ENCODE measurements around the gene NIT1. TPM values are rescaled to one million over a fixed set of nuclear protein-coding genes. Genes with fewer than 3 reads are reported as not detected.

NIT1 gene
- total RNA-seq, 1 experiment from 2014 or later: 47.2 TPM

DNA sequence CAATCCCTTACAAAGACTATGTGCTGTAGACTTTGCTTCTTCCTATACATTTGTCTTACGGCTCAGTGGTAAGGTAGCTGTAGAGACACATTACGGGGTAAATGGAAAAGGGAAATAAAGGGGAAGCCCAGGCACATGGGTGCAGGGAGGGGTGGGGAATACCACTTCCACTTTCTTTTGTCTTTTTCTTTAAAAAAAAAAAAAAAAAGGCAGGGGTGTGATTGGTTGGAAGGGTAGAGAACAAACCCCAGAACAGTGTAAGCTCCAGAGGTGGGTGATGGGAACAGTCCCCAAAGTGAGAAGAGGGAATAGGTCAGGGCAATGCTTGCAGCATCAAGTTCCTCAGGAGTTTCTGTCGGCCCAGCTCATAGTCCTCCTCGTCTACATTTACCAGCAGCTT lies 3.9 kb downstream of the NIT1 start:
- Mint-ChIP-seq H3K36me3 (peaks cover 59% of the 10 kb centered on the region), H3K9me3 (no peaks in the 10 kb centered on the region), H3K27me3 (ENCODE audit: low read depth) (no peaks in the 10 kb centered on the region), H3K4me1 (peaks cover 20% of the 10 kb centered on the region), H3K4me3 (no peak overlapping the region), H3K27ac (no peak overlapping the region)
- no peak for TF ChIP-seq ZNF232 (CRISPR knock-in tag; IDR thresholded peaks at IDR 0.05)
- ATAC-seq (no peak), DNase-seq (ENCODE audit: low spot score) (no peak)
- ChIA-PET CTCF (no interaction called here), POLR2A (interaction anchor here (1.0 to 1.8 kb wide), 3 partner anchors 10 to 101 kb away, joined by 3 to 5 read pairs (median 4); partner anchors contain the start of gene F11R)

DNA sequence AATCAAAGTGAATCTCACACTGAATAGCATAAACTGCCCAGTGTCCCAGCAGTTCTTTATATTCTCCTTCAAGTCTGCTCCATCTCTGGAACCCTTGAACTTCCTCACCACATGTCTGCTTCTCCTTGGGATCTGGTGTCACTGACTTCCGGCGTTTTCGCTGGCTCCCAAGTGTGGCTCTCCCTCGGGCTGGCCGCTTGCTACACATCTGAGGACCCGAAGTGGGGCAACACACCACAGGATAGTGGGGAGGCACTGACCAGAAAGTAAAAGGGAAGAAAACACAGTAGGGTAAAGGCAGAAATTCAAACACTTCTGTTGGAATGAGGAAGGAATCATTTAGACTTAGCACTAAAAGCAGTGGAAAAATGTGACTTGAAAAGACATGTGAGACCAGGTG lies 5.1 kb downstream of the NIT1 start:
- CTCF ChIA-PET: no interaction called here
- POLR2A ChIA-PET: no interaction called here
- no peak for TF ChIP-seq NR3C1 (CRISPR knock-in tag; conservative IDR thresholded peaks at IDR 0.05; ENCODE audit: low read depth)
- TF ChIP-seq, protein P1, sequence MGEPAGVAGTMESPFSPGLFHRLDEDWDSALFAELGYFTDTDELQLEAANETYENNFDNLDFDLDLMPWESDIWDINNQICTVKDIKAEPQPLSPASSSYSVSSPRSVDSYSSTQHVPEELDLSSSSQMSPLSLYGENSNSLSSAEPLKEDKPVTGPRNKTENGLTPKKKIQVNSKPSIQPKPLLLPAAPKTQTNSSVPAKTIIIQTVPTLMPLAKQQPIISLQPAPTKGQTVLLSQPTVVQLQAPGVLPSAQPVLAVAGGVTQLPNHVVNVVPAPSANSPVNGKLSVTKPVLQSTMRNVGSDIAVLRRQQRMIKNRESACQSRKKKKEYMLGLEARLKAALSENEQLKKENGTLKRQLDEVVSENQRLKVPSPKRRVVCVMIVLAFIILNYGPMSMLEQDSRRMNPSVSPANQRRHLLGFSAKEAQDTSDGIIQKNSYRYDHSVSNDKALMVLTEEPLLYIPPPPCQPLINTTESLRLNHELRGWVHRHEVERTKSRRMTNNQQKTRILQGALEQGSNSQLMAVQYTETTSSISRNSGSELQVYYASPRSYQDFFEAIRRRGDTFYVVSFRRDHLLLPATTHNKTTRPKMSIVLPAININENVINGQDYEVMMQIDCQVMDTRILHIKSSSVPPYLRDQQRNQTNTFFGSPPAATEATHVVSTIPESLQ (CRISPR knock-in tag; IDR thresholded peaks at IDR 0.05): no peak
- TF ChIP-seq, protein P2, sequence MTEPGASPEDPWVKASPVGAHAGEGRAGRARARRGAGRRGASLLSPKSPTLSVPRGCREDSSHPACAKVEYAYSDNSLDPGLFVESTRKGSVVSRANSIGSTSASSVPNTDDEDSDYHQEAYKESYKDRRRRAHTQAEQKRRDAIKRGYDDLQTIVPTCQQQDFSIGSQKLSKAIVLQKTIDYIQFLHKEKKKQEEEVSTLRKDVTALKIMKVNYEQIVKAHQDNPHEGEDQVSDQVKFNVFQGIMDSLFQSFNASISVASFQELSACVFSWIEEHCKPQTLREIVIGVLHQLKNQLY (CRISPR knock-in tag; IDR thresholded peaks at IDR 0.05): no peak
- TF ChIP-seq, protein P3, sequence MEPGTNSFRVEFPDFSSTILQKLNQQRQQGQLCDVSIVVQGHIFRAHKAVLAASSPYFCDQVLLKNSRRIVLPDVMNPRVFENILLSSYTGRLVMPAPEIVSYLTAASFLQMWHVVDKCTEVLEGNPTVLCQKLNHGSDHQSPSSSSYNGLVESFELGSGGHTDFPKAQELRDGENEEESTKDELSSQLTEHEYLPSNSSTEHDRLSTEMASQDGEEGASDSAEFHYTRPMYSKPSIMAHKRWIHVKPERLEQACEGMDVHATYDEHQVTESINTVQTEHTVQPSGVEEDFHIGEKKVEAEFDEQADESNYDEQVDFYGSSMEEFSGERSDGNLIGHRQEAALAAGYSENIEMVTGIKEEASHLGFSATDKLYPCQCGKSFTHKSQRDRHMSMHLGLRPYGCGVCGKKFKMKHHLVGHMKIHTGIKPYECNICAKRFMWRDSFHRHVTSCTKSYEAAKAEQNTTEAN (CRISPR knock-in tag; IDR thresholded peaks at IDR 0.05): no peak
- TF ChIP-seq RORB (CRISPR knock-in tag; IDR thresholded peaks at IDR 0.05): no peak
- no peak for TF ChIP-seq NR2C2 (CRISPR knock-in tag; IDR thresholded peaks at IDR 0.05)
- no peak for TF ChIP-seq ZBTB21 (CRISPR knock-in tag; IDR thresholded peaks at IDR 0.05; ENCODE audit: borderline replicate concordance)
- TF ChIP-seq NFE2L1 (CRISPR knock-in tag; IDR thresholded peaks at IDR 0.05): no peak
- TF ChIP-seq, protein P4, sequence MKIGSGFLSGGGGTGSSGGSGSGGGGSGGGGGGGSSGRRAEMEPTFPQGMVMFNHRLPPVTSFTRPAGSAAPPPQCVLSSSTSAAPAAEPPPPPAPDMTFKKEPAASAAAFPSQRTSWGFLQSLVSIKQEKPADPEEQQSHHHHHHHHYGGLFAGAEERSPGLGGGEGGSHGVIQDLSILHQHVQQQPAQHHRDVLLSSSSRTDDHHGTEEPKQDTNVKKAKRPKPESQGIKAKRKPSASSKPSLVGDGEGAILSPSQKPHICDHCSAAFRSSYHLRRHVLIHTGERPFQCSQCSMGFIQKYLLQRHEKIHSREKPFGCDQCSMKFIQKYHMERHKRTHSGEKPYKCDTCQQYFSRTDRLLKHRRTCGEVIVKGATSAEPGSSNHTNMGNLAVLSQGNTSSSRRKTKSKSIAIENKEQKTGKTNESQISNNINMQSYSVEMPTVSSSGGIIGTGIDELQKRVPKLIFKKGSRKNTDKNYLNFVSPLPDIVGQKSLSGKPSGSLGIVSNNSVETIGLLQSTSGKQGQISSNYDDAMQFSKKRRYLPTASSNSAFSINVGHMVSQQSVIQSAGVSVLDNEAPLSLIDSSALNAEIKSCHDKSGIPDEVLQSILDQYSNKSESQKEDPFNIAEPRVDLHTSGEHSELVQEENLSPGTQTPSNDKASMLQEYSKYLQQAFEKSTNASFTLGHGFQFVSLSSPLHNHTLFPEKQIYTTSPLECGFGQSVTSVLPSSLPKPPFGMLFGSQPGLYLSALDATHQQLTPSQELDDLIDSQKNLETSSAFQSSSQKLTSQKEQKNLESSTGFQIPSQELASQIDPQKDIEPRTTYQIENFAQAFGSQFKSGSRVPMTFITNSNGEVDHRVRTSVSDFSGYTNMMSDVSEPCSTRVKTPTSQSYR (CRISPR knock-in tag; IDR thresholded peaks at IDR 0.05): no peak
- TF ChIP-seq, protein P5, sequence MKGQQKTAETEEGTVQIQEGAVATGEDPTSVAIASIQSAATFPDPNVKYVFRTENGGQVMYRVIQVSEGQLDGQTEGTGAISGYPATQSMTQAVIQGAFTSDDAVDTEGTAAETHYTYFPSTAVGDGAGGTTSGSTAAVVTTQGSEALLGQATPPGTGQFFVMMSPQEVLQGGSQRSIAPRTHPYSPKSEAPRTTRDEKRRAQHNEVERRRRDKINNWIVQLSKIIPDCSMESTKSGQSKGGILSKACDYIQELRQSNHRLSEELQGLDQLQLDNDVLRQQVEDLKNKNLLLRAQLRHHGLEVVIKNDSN (CRISPR knock-in tag; IDR thresholded peaks at IDR 0.05): no peak
- TF ChIP-seq JUN (CRISPR knock-in tag; IDR thresholded peaks at IDR 0.05): no peak
- no peak for TF ChIP-seq PRRX2 (CRISPR knock-in tag; IDR thresholded peaks at IDR 0.05)
- TF ChIP-seq TEAD4 (CRISPR knock-in tag; IDR thresholded peaks at IDR 0.05): no peak
- TF ChIP-seq, protein P6, sequence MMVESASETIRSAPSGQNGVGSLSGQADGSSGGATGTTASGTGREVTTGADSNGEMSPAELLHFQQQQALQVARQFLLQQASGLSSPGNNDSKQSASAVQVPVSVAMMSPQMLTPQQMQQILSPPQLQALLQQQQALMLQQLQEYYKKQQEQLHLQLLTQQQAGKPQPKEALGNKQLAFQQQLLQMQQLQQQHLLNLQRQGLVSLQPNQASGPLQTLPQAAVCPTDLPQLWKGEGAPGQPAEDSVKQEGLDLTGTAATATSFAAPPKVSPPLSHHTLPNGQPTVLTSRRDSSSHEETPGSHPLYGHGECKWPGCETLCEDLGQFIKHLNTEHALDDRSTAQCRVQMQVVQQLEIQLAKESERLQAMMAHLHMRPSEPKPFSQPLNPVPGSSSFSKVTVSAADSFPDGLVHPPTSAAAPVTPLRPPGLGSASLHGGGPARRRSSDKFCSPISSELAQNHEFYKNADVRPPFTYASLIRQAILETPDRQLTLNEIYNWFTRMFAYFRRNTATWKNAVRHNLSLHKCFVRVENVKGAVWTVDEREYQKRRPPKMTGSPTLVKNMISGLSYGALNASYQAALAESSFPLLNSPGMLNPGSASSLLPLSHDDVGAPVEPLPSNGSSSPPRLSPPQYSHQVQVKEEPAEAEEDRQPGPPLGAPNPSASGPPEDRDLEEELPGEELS (CRISPR knock-in tag; IDR thresholded peaks at IDR 0.05): no peak
- no peak for TF ChIP-seq IRF2 (CRISPR knock-in tag; IDR thresholded peaks at IDR 0.05; ENCODE audit: borderline replicate concordance, low read depth)
- H3K27ac Mint-ChIP-seq: no peak overlapping the region; the same call in 1 of the 2 replicates
- no peaks in the 10 kb centered on the region for H3K9me3 Mint-ChIP-seq
- no peak overlapping the region for H3K4me3 Mint-ChIP-seq
- H3K36me3 Mint-ChIP-seq: peaks cover 69% of the 10 kb centered on the region
- no peaks in the 10 kb centered on the region for H3K27me3 Mint-ChIP-seq (ENCODE audit: low read depth)
- DNase-seq (ENCODE audit: low spot score) (no peak), ATAC-seq (no peak)
- peaks cover 17% of the 10 kb centered on the region for H3K4me1 Mint-ChIP-seq

All from WTC11 (cell line).